Neuronal stem cell (in vitro differentiated cells): ENCODE data around the gene TULP4.

Experiments
- DNase-seq: peaks from one replicate; pipeline ENCODE4 v3.0.0-alpha.2; 2013; ENCODE audit warnings: low spot score
- H2AFZ ChIP-seq: one replicate; pipeline ENCODE4 v1.6.1; 2013; ENCODE audit warnings: mild to moderate bottlenecking, low read length, inconsistent platforms
- H2AK5ac ChIP-seq: 2 replicates; pipeline ENCODE4 v1.6.1; 2013; ENCODE audit warnings: low read depth, mild to moderate bottlenecking, inconsistent platforms, low read length, moderate library complexity, mixed read lengths
- H2BK120ac ChIP-seq: 2 replicates; pipeline ENCODE4 v1.6.1; 2013; ENCODE audit warnings: low read depth, mild to moderate bottlenecking, inconsistent platforms, low read length, moderate library complexity, mixed read lengths
- H2BK12ac ChIP-seq: one replicate; pipeline ENCODE4 v1.6.1; 2013; ENCODE audit warnings: low read length, inconsistent platforms
- H2BK15ac ChIP-seq: 2 replicates; pipeline ENCODE4 v1.6.1; 2013; ENCODE audit warnings: mild to moderate bottlenecking, low read length, inconsistent platforms, mixed read lengths
- H2BK5ac ChIP-seq: one replicate; pipeline ENCODE4 v1.6.1; 2013; ENCODE audit warnings: inconsistent platforms, mild to moderate bottlenecking, low read length, moderate library complexity
- H3K14ac ChIP-seq: one replicate; pipeline ENCODE4 v1.6.1; 2013; ENCODE audit warnings: low read length, inconsistent platforms
- H3K18ac ChIP-seq: 2 replicates; pipeline ENCODE4 v1.6.1; 2013; ENCODE audit warnings: low read length, inconsistent platforms
- H3K23ac ChIP-seq: 2 replicates; pipeline ENCODE4 v1.6.1; 2013; ENCODE audit warnings: low read depth, mild to moderate bottlenecking, mixed read lengths, low read length, inconsistent platforms; ENCODE audit not compliant: poor library complexity
- H3K27ac ChIP-seq: replicated peaks from 3 replicates; pipeline ENCODE4 v1.5.1; 2013; ENCODE audit warnings: low read length, inconsistent platforms
- H3K27me3 ChIP-seq, 3 experiments: 2 replicates each; pipeline ENCODE4 v1.6.1; 2013; ENCODE audit warnings: low read length in 3 of 3, mild to moderate bottlenecking in 2 of 3, inconsistent platforms in 1 of 3, low read depth in 1 of 3, mixed read lengths in 1 of 3, moderate library complexity in 1 of 3; ENCODE audit not compliant: control insufficient read depth in 3 of 3, insufficient read depth in 3 of 3
- H3K36me3 ChIP-seq, 2 donors: replicated peaks in 1 of 2; 2 replicates each; pipeline ENCODE4 v1.6.1; 2013; ENCODE audit warnings: low read length in 2 of 2; ENCODE audit not compliant: control insufficient read depth in 2 of 2, insufficient read depth in 2 of 2
- H3K4ac ChIP-seq: 2 replicates; pipeline ENCODE4 v1.6.1; 2013; ENCODE audit warnings: inconsistent platforms, mild to moderate bottlenecking, low read length, moderate library complexity
- H3K4me1 ChIP-seq, 2 donors: 1 replicate in 1 of 2; 2 replicates in 1 of 2; pipeline ENCODE4 v1.6.1; 2013; ENCODE audit warnings: low read length in 2 of 2, low read depth in 1 of 2; ENCODE audit not compliant: control insufficient read depth in 2 of 2, insufficient read depth in 1 of 2
- H3K4me2 ChIP-seq: one replicate; pipeline ENCODE4 v1.6.1; 2013; ENCODE audit warnings: mild to moderate bottlenecking, low read length, inconsistent platforms; ENCODE audit not compliant: insufficient read depth, poor library complexity, severe bottlenecking
- H3K4me3 ChIP-seq, 2 donors: 2 replicates each; pipeline ENCODE4 v1.5.1; 2013; ENCODE audit warnings: low read length in 2 of 2, mild to moderate bottlenecking in 2 of 2, inconsistent platforms in 1 of 2, moderate library complexity in 1 of 2
- H3K79me1 ChIP-seq: one replicate; pipeline ENCODE4 v1.6.1; 2013; ENCODE audit warnings: low read depth, mild to moderate bottlenecking, inconsistent platforms, low read length, moderate library complexity
- H3K9ac ChIP-seq: one replicate; pipeline ENCODE4 v1.6.1; 2013; ENCODE audit warnings: mild to moderate bottlenecking, low read depth, low read length, inconsistent platforms; ENCODE audit not compliant: poor library complexity
- H3K9me3 ChIP-seq, 2 donors: replicated peaks in 1 of 2; 2 replicates each; pipeline versions ENCODE3 to v1.6.1; 2013; ENCODE audit warnings: low read length in 2 of 2, mild to moderate bottlenecking in 2 of 2, inconsistent platforms in 1 of 2, low read depth in 1 of 2, mixed read lengths in 1 of 2, moderate library complexity in 1 of 2; ENCODE audit not compliant: control insufficient read depth in 2 of 2, insufficient read depth in 1 of 2
- H4K8ac ChIP-seq: one replicate; pipeline ENCODE4 v1.6.1; 2013; ENCODE audit warnings: low read depth, mild to moderate bottlenecking, inconsistent platforms, low read length, moderate library complexity
- H4K91ac ChIP-seq: one replicate; pipeline ENCODE4 v1.6.1; 2013; ENCODE audit warnings: low read length, low read depth, mild to moderate bottlenecking, inconsistent platforms; ENCODE audit not compliant: poor library complexity
- WGBS, 2 donors: extraction: QIAGEN DNeasy Blood & Tissue Kit; methylation state at CpG; one replicate each; pipeline ENCODE4 v1.1.7; 2013; ENCODE audit warnings: missing lambda C conversion rate in 2 of 2, mixed read lengths in 1 of 2; ENCODE audit not compliant: insufficient read length in 2 of 2, insufficient replicate concordance in 1 of 2; ENCODE audit errors: extremely low coverage in 2 of 2; 5-methylcytosine and 5-hydroxymethylcytosine counted together

Gene TULP4

GRCh38 chr6:158457616-158458278 lies 145.5 kb downstream of the TULP4 start:
- H3K4me2 ChIP-seq = no peak overlapping the region
- WGBS, 2 donors = no CpG with 5 or more reads among the region's 4 CpGs
- H3K18ac ChIP-seq = no peak overlapping the region
- H3K23ac ChIP-seq = no peak overlapping the region
- H3K9me3 ChIP-seq = no peaks in the 10 kb centered on the region
- DNase-seq = no peak
- no peak overlapping the region for H2AFZ ChIP-seq
- H3K9ac ChIP-seq = no peak overlapping the region
- no peak overlapping the region for H3K4me3 ChIP-seq
- no peak overlapping the region for H3K27ac ChIP-seq
- H2BK15ac ChIP-seq = no peak overlapping the region
- no peak overlapping the region for H2BK120ac ChIP-seq
- no peaks in the 10 kb centered on the region for H3K27me3 ChIP-seq
- no peak overlapping the region for H4K8ac ChIP-seq
- no peak overlapping the region for H2BK5ac ChIP-seq
- H2BK12ac ChIP-seq = no peak overlapping the region
- no peaks in the 10 kb centered on the region for H3K4me1 ChIP-seq
- no peak overlapping the region for H2AK5ac ChIP-seq
- H3K14ac ChIP-seq = no peak overlapping the region
- no peaks in the 10 kb centered on the region for H3K79me1 ChIP-seq
- no peak overlapping the region for H3K4ac ChIP-seq
- peaks cover 0 to 61% of the 10 kb centered on the region in 2 donors for H3K36me3 ChIP-seq
- no peak overlapping the region for H4K91ac ChIP-seq

DNA sequence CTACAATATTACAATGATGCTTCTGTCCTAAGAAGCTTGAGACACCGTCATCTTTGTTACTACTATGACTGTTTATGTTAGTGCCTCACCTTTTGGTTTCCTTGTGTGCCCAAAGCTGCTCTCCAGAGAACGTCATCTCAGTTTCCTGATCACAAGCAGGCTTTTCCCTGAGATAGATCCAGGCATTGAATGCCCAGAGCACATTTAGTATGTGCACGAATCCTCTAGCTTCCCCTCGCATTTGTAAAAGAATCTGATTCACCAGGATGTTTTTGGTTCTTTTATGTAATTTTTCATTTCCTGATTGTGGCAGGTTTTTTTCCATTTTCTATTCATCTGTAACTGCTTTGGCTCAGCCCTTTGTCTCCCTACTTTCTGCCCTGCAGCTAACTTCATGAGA lies 147.5 kb downstream of the TULP4 start:
- no peak overlapping the region for H3K4me2 ChIP-seq
- H3K4ac ChIP-seq = no peak overlapping the region
- no peak for DNase-seq
- H3K23ac ChIP-seq = no peak overlapping the region
- H2BK15ac ChIP-seq = no peak overlapping the region
- H3K4me3 ChIP-seq = no peak overlapping the region
- H3K36me3 ChIP-seq = peaks cover 0 to 71% of the 10 kb centered on the region in 2 donors
- H3K4me1 ChIP-seq = no peaks in the 10 kb centered on the region
- no peak overlapping the region for H3K18ac ChIP-seq
- H2AK5ac ChIP-seq = no peak overlapping the region
- H2BK120ac ChIP-seq = no peak overlapping the region
- no peak overlapping the region for H4K8ac ChIP-seq
- H3K9me3 ChIP-seq = peaks cover 0 to 9% of the 10 kb centered on the region in 2 donors
- H2BK5ac ChIP-seq = no peak overlapping the region
- H3K27me3 ChIP-seq = no peaks in the 10 kb centered on the region
- no peak overlapping the region for H3K14ac ChIP-seq
- no peak overlapping the region for H2AFZ ChIP-seq
- H3K79me1 ChIP-seq = no peaks in the 10 kb centered on the region
- H3K9ac ChIP-seq = no peak overlapping the region
- H3K27ac ChIP-seq = no peak overlapping the region
- H4K91ac ChIP-seq = no peak overlapping the region
- H2BK12ac ChIP-seq = no peak overlapping the region
- no CpG with 5 or more reads among the region's 4 CpGs for WGBS, 2 donors

DNA sequence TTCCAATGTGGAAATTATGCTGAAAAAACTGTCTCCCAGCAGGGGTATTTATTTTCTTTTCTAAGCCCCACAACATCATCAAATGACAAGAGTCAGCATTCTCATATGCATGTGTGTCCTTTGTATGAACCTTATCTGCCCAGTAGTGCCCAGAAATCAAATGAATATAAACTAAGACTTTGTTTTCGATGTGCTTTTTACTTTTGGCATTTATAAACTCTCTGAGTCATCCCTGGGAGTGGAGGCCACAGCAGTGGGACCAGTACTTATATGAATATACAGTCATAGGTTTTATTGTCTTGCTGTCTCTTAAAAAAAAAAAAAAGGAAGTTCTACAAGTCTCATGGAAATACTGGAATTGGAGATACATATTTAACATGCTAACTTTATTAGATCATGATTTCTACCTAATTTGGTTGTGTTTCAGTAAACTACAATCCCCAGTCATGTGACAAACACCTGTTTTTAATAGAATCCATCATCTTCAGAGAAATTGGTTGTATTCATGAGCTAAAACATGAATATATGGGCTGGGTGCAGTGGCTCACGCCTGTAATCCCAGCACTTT lies 148.4 kb downstream of the TULP4 start:
- H2BK5ac ChIP-seq = no peak overlapping the region
- no peak overlapping the region for H3K18ac ChIP-seq
- peaks cover 0 to 14% of the 10 kb centered on the region in 2 donors for H3K9me3 ChIP-seq
- H3K36me3 ChIP-seq = peaks cover 0 to 79% of the 10 kb centered on the region in 2 donors
- no peak overlapping the region for H2BK120ac ChIP-seq
- H3K27ac ChIP-seq = no peak overlapping the region
- no peak for DNase-seq
- H2AFZ ChIP-seq = no peak overlapping the region
- no peak overlapping the region for H3K9ac ChIP-seq
- WGBS, 2 donors = no CpG with 5 or more reads among the region's 2 CpGs
- H3K4me2 ChIP-seq = no peak overlapping the region
- H4K8ac ChIP-seq = no peak overlapping the region
- no peak overlapping the region for H2BK12ac ChIP-seq
- no peak overlapping the region for H2AK5ac ChIP-seq
- no peaks in the 10 kb centered on the region for H3K27me3 ChIP-seq
- no peaks in the 10 kb centered on the region for H3K4me1 ChIP-seq
- no peak overlapping the region for H3K23ac ChIP-seq
- no peak overlapping the region for H4K91ac ChIP-seq
- no peak overlapping the region for H3K4me3 ChIP-seq
- no peaks in the 10 kb centered on the region for H3K79me1 ChIP-seq
- no peak overlapping the region for H2BK15ac ChIP-seq
- no peak overlapping the region for H3K14ac ChIP-seq
- H3K4ac ChIP-seq = no peak overlapping the region

GRCh38 chr6:158461954-158462353 lies 149.7 kb downstream of the TULP4 start:
- no peak overlapping the region for H4K8ac ChIP-seq
- no peak overlapping the region for H3K4ac ChIP-seq
- H2BK15ac ChIP-seq = no peak overlapping the region
- no peak overlapping the region for H3K23ac ChIP-seq
- no peaks in the 10 kb centered on the region for H3K4me1 ChIP-seq
- no peak overlapping the region for H2AFZ ChIP-seq
- no peak overlapping the region for H3K9ac ChIP-seq
- H3K36me3 ChIP-seq = peaks cover 0 to 83% of the 10 kb centered on the region in 2 donors
- H3K79me1 ChIP-seq = no peaks in the 10 kb centered on the region
- DNase-seq = no peak
- no peak overlapping the region for H4K91ac ChIP-seq
- H3K18ac ChIP-seq = no peak overlapping the region
- peaks cover 0 to 14% of the 10 kb centered on the region in 2 donors for H3K9me3 ChIP-seq
- no peak overlapping the region for H3K27ac ChIP-seq
- WGBS, 2 donors = no CpG with 5 or more reads among the region's 2 CpGs
- H2BK120ac ChIP-seq = no peak overlapping the region
- no peak overlapping the region for H3K14ac ChIP-seq
- no peak overlapping the region for H2BK12ac ChIP-seq
- H2AK5ac ChIP-seq = no peak overlapping the region
- no peaks in the 10 kb centered on the region for H3K27me3 ChIP-seq
- H3K4me3 ChIP-seq = no peak overlapping the region
- H2BK5ac ChIP-seq = no peak overlapping the region
- H3K4me2 ChIP-seq = no peak overlapping the region
